ENCODE results near the gene ONECUT3.

The ONECUT3 gene

DNA sequence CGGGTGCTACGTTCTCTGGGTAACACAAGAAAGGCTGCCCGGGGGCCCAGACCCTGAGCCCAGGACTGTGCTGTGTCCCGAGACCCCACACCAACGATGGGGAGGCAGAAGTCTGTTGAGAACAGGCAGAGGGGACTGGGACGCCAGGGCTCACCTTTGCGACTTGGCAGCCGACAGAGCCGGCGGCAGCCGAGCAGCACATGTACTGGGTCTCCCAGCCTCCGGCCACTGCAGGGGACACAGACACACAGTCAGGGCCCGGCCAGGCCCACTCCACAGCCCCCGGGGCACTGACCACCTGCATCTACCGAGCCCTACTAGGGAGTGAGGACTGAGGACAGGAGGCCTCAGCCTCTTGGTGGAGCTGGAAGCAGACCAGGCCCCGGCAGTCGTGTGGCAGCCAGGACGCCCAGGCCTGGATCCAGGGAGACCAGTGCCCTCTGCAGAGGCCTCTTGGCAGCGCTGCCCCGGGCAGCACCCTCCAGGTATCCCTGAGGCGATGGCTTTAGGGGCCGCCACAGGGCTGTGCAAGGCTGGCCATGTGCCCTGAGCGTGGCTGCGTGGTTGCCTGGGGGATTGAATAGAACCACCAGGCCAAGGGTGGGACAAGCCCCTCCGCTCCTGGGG lies 64.4 kb downstream of the ONECUT3 start:
- no peak for DNase-seq

DNA sequence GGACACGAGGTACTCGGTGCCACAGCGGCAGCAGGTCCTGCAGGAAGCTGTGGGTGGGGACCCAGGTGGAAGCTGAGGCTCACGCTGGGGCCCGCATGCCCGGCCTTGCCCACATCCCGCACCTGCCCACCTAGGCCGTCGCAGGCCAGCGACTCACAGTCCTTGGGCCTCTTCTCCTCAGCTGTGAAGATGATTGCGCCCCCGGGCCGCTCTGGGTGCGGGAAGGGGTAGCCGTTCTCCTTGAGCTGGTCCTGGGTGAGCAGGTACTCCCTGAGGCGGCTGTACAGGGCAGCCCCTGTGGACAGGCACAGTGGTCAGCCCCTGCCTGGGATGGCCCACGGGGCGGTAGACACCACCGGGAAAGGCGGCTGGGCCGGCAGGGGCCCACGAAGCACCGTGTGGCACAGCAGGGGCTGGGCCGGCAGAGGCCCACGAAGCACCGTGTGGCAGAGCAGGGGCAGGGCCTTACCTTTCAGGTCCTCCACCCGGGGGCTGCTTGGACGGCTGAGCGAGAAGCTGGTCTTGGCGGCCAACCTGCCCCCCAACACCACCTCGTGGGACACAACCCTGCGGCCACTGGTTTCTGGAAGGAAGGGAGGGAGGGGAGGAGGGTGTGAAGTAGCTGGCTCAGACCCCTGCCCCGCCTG lies 65.4 kb downstream of the ONECUT3 start:
- no peak for DNase-seq

DNA sequence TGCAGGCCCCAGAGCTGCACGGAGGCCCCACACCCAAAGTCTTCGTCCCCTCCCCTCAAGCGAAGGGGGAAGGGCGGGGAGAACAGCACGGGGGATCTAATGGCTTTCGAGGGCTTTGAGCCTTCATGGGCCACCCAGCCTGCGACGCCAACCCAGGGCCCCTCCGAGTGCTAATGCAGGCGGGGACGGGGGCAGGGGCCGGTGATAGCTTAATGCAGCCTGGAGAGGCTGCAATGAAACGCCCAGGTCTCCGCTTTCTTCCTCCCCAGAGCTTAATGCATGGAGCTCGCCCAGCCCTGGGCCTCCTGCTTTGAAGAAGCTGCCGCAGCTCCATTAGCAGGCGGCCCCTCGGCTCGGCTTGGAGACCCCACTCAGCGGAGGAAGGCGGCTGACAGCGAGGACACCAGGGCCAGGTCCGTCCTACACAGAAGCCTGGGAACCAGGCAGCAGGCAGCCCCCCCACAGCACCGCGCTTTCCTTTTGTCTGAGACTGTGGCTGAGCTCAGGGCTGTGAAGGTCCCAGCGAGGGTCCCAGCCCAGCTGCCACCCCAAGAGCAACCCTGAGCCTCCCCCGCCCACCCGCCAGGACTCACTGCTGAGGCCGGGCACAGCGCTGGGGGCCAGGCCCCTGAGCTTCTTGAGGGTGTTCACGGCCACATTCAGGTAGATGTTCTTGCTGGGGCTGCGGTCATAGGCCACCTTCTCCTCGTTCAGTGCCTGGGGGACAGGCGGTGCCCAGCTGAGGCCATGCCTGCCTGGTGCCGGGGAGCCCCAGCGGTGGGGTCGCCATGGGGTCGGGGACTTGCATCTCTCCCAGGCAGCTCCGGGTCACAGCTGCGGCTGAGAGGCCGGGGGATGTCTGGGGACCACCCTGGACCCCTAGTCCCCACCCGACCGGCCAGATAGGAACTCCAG lies 66.3 kb downstream of the ONECUT3 start:
- DNase-seq = no peak

DNA sequence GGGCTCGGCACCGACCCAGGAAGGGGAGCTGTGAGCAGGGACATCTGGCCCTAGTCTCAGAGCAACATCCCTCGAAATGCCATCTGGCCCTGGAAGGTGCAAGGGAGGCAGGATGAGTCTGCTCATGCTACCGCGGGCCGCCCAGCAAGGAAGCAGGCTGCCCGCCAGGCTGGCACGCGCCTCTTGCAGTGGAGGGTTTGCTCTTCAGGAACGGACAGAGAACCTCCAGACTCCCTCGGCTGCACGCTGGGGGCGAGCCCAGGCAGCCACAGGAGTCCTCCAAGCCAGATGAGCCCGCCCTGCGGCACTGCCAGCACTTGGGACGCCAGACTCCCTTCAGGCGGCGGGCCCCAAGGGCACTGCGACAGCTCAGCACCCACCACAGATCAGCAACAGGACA lies 68.9 kb downstream of the ONECUT3 start:
- DNase-seq = no peak

DNA sequence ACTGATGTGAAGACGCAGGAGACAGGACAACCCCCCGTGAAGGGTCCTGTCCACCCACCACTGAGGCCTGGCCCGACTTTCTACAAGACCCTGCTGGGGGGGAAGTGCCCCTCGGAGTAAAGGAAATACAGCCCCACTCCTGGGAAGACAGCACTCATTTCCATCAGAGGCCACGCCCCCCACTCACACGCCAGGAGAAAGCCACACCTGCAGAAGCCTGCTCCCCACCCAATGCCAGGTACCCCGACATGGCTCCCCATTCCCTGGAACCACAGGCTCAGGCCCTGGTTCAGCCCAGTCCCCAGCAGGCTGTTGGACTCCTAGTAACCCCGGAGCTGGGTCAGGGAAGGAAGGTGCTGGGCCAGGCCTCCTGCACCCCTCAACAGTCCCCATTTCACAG lies 69.7 kb downstream of the ONECUT3 start:
- DNase-seq = no peak

DNA sequence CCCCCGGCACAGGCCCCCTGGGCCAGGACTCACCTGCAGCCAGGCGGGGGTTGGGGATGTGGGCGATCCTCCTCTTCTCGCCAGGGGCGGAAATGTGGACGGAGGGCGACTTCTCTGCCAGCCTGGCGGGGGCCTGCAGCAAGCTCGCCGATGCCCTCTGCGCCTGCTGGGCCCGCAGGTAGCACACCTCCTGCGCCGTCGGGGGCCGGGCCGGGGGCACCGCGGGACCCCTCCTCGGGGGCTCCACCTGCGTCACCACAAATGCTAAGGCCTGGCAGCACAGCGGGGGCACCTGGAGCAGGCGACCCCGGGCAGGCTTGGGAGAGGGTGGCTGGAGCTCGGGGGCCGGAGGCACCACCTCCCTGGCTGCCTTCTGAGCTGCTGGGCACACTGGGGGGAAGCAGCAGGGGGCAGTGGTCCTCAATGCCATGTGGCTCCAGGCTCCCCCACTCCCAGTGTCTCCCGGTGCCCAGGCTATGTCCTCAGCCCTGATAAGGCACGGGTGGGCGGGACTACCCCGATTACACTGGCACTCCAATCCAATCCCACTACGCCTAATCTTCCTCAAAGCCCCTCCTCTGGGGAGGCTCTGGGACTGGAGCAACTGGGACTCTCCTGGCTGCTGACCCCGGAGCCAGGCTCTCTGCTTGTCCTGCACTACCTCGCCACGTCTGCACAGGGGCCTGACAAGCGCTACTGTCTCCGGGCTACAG lies 70.4 kb downstream of the ONECUT3 start:
- no peak for DNase-seq

DNA sequence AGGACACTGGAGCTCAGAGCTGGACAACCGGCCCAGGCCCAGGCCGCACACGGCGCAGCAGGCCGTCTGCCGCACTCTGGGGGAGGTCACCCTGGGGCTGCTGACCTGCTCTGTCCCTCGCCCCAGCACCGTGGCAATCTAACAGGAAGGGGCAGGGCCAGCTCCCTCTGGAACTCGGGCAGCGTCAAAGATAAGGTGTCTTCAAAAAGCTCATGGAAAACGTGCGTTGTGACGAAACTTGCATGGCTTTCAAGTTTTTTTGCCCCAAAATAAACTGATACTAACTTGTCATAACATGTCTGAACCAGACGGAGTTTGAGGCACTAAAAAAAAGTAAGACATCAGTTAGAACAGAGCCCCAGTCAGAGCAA lies 70.9 kb downstream of the ONECUT3 start:
- no peak for DNase-seq

DNA sequence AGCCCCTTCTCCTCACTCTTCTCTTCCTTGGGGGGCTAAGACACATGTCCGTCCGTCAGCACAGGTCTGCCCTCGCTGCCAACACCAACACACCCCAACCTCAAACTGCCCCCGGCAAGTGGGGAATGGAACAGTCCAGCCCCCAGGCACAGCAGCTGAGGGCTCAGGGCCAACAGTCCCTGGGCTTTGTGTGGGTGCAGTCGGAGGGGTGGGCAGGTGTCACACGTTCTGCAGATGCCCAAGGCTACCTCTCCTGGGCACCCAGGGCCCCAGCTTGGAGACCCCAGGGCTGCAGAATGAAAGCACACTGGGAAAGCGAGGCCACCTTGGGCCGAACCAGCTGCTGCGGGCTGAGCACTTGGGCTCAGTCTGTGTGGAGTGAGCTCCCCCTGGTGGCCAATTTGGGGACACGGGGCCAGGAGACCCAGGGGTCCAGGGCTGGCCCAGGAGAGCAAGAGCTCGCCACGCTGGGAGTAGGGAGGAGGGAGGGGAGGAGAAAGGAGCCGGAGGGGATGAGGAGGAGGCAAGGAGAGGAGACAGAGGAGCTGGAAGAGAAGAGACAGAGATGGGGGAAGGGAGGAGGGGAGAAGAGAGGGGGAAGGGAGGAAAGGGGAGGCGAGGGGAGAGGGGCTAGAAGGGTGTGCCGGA lies 72.7 kb downstream of the ONECUT3 start:
- DNase-seq = peak; percentile 77

DNA sequence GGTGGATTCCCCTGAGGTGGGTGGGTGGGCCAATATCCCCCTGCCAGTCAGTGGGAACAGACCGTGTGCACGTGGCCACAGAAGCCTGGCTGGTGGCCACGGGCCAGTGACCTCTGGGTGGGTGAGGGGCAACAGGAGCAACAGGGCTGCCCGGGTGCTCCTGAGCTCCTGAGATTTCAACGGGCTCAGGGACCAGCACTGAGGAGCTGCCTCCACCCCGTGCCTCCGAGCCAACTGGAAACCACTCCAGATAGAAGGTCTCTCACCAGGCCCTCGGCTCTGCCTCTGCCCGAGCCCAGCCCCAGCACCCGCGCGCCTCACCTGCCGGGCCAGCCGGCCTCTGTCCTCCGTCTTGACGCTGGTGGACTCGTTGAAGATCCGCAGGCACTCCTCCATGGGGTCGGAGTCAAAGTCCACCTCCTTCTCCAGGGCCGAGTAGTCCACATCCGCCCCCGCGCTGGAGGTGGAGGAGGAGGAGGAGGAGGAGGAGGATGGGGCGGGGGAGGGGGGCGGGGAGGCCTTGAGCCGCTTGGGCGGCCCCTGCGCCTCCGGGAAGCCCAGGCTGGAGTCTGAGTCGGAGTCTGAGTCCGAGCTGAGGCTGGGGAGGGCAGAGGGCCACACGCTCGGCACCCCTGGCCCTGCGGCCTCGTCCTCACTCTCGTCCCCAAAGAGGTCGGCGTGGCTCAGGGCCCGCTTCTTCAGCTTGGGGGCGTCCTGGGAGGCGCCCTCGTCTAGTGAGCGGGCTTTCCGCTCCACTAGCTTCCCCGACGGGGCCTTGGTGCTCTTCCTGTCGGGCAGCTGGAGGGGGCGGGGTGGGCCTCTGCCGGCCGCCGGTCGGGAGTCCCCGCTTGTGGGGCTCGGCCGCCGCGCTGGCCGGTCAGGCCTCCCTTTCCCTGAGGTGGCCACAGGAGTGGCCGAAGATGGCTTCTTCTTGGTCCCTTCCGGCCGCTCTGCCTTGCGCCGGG lies 73.5 kb downstream of the ONECUT3 start:
- no peak for DNase-seq

DNA sequence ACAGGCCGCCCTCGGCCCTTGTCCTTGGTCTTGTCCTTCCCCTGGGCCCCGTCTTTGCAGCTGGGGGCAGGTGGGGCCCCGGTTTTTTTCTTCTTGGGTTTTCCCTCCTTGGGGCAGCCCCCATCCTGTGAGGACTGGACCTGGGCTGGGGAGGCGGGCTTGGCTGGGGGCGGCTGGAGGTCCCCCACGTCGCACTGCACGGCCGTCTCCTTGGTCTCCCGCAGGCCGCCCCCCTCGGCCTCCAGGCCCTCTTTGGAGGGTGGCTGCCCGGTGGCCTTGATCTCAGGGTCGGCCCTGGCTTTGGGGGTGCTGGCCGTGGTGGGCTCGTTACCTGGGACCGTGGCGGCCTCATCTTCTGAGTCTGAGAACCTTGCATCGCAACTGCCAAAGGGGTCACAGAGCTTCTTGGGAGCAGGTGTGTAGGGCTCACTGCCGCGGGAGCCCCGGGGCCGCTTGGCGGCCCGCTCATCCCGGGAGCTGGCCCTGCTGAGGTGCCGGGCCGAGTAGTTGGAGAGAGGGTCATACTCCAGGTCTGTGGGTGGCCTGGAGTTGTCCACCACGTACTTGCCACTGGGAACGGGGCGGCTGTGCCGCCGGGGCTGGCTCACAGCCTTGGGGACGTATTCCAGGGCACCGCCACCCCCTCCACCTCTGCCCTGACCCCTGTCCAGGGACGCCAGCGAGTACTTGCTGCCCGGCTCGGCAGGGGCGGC lies 74.4 kb downstream of the ONECUT3 start:
- DNase-seq = no peak

DNA sequence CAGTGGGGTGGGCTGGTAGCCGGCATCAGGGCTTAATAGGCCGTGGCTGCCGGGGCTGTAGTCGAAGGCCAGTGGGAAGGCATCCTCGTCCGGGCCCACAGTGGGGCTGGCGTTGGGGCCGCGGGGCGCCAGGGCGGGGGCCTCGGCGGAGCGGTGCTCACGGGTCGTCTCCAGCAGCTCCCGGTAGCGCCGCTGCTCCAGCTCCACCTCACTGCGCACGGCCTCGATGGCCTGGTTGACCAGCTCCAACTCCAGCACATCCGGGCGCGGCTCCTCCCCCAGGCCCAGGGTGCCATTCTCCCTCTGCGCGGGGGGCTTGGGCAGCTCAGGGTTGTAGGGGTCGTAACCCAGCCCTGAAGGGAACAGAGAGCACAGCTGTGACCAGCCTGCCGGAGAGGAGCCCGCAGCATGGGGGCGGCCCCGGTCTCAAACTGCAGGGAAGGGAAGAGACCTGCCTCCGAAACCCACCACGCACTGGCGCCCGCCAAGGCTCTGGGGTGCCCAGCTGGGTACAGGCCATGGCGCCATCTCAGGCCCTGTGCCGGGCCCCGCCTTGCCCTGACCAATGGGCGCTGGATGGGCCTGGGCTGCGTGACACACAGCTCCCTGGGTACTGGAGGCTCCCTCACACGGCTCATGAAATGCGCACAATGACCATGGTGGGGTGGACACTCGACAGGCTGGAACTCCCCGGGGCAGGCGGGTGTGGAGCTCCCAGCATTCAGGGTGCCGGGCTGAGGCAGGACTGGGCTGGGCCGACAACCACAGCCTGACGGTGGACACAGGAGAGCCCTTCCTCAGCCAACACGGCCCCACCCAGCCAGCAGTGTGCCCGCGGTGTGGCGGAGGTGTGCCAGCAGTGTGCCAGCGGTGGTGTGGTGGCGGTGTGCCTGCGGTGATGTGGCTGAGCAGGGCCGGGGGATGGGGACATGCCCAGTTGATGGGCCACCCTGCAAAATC lies 75.3 kb downstream of the ONECUT3 start:
- DNase-seq = no peak

DNA sequence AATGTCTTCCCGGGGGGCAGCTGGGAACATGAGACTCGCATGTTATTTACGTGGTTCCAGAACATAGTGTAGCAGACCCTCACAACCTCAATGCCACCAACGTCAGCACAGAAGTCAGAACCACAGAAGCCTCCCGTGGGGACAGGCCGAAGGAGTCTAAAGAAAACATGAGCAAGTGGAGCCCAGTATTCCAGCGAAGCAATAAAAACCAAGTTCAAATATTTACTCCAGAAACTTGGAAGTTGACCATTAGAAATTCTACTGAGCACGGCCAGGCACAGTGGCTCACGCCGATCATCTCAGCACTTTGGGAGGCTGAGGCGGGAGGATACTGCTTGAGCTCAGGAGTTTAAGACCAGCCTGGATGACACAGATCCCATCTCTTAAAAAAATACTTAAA lies 76.7 kb downstream of the ONECUT3 start:
- no peak for DNase-seq

DNA sequence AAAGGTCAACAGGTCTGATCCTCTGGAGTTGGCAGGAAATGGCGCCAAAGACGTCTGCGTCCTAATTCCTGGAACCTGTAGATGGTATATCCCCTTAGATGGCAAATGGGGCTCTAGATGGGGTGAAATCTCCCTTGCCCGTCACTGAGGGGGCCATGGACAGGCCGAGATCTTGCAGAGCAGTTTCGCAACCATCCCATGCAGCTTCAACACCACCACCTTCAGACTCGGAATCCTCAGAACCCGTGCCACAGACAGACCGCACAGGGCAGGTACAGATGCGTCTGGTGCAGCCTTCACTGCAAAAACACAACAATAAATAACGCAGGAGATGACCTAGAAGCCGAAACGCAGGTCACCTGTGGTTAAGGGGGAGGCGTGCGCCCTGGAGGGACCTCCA lies 77.3 kb downstream of the ONECUT3 start:
- no peak for DNase-seq

All from stimulated activated CD4-positive, alpha-beta T cell treated with anti-CD3 and anti-CD28 coated beads, Interleukin-4, amount 100 ng/mL, for 1 hour (primary cell).